Neural crest cell (in vitro differentiated cells): ENCODE results near the gene MAGEB6B. TPM values are rescaled to one million over a fixed set of nuclear protein-coding genes. Genes with fewer than 3 reads are reported as not detected.
"Not testable (repeated sequence)": the region's sequence is repeated elsewhere in the genome, so short reads cannot be mapped to it uniquely, and the experiment has no call there.

Experiments
- DNase-seq: peaks from one replicate; pipeline ENCODE4 v3.0.0; 2021; ENCODE audit warnings: low read depth, mixed read lengths, low spot score
- H3K27ac Mint-ChIP-seq: one replicate; pipeline ENCODE4 v1.8.0; 2021; ENCODE audit warnings: mild to moderate bottlenecking, mixed read lengths; ENCODE audit not compliant: unreplicated experiment
- H3K27me3 Mint-ChIP-seq: 2 replicates; pipeline ENCODE4 v1.8.0; 2021; ENCODE audit warnings: low read depth, mild to moderate bottlenecking, mixed read lengths
- H3K36me3 Mint-ChIP-seq: 2 replicates; pipeline ENCODE4 v1.8.0; 2021; ENCODE audit warnings: low read depth, mild to moderate bottlenecking, mixed read lengths
- H3K4me1 Mint-ChIP-seq: 2 replicates; pipeline ENCODE4 v1.8.0; 2021; ENCODE audit warnings: mixed read lengths
- H3K4me3 Mint-ChIP-seq: one replicate; pipeline ENCODE4 v1.8.0; 2021; ENCODE audit warnings: mild to moderate bottlenecking, mixed read lengths
- H3K9me3 Mint-ChIP-seq: 2 replicates; pipeline ENCODE4 v1.8.0; 2021; ENCODE audit warnings: mixed read lengths
- long read RNA-seq: library from polyadenylated mRNA; unstranded; transcript quantifications from one replicate; pipeline ENCODE4 v2.0.0, GENCODE V29; 2020
- total RNA-seq: library from RNA; stranded (reverse); gene quantifications from 2 replicates; pipeline ENCODE4 v1.2.1, GENCODE V29; 2021
- TF ChIP-seq, protein P1 (sequence below): fragments of 200-600 bp; sonication (generic); conservative IDR thresholded peaks from 2 replicates; pipeline ENCODE4 v1.5.0; 2021; ENCODE audit warnings: antibody characterized with exemption, mild to moderate bottlenecking

Gene MAGEB6B, protein sequence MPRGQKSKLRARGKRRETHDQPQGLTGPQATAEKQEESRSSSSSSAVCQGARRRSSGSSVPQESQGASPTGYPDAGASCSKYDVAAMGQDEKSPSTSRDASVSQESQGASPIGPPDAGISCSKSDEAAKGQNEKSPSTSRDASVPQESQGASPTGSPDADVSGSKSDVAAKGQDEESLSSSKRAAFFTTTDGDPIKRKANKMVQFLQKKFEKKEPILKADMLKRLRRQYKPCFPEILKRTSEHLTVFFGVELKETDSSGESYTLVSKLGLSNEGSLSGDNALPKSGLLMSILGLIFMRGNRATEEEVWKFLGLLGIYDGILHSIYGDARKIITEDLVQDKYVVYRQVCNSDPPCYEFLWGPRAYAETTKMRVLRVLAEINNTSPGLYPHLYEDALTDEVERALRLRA
- not detected in 2 replicates for total RNA-seq
- long read RNA-seq: 0 reads

- Mint-ChIP-seq H3K36me3 (no peaks in the 10 kb centered on the region), H3K9me3 (peaks cover 7% of the 10 kb centered on the region), H3K4me1 (no peaks in the 10 kb centered on the region), H3K27ac (no peak within 1 kb of the TSS), H3K27me3 (no peaks in the 10 kb centered on the region), H3K4me3 (no peak within 1 kb of the TSS)
- TF ChIP-seq, protein P1, sequence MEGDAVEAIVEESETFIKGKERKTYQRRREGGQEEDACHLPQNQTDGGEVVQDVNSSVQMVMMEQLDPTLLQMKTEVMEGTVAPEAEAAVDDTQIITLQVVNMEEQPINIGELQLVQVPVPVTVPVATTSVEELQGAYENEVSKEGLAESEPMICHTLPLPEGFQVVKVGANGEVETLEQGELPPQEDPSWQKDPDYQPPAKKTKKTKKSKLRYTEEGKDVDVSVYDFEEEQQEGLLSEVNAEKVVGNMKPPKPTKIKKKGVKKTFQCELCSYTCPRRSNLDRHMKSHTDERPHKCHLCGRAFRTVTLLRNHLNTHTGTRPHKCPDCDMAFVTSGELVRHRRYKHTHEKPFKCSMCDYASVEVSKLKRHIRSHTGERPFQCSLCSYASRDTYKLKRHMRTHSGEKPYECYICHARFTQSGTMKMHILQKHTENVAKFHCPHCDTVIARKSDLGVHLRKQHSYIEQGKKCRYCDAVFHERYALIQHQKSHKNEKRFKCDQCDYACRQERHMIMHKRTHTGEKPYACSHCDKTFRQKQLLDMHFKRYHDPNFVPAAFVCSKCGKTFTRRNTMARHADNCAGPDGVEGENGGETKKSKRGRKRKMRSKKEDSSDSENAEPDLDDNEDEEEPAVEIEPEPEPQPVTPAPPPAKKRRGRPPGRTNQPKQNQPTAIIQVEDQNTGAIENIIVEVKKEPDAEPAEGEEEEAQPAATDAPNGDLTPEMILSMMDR: no peak
- no peak for DNase-seq
These were observed at the start of gene MAGEB6B for GRCh38 chrX:26160301-26160700. Gene MAGEB6B, plus strand, starts transcription at chrX:26160601. Its CDS starts 0 bp downstream, at chrX:26160601.

GRCh38 chrX:26138274-26138673 lies 22.1 kb upstream of the MAGEB6B start, which contains the start of gene MAGEB18:
Gene MAGEB18, plus strand, starts transcription at chrX:26138343. Its CDS starts 643 bp downstream, at chrX:26138986.
- TF ChIP-seq, protein P1: no peak
- H3K4me3 Mint-ChIP-seq: no peak within 1 kb of the TSS
- no peak within 1 kb of the TSS for H3K27ac Mint-ChIP-seq
- no peak for DNase-seq
- no peaks in the 10 kb centered on the region for H3K4me1 Mint-ChIP-seq
- peaks cover 16% of the 10 kb centered on the region for H3K9me3 Mint-ChIP-seq
- no peaks in the 10 kb centered on the region for H3K36me3 Mint-ChIP-seq
- H3K27me3 Mint-ChIP-seq: no peaks in the 10 kb centered on the region

GRCh38 chrX:26146024-26146423 lies 14.4 kb upstream of the MAGEB6B start:
- Mint-ChIP-seq H3K9me3 (no peaks in the 10 kb centered on the region), H3K4me1 (no peaks in the 10 kb centered on the region), H3K27me3 (no peaks in the 10 kb centered on the region), H3K36me3 (no peaks in the 10 kb centered on the region), H3K27ac (no peak overlapping the region), H3K4me3 (no peak overlapping the region)
- TF ChIP-seq, protein P1: no peak
- DNase-seq: no peak

DNA sequence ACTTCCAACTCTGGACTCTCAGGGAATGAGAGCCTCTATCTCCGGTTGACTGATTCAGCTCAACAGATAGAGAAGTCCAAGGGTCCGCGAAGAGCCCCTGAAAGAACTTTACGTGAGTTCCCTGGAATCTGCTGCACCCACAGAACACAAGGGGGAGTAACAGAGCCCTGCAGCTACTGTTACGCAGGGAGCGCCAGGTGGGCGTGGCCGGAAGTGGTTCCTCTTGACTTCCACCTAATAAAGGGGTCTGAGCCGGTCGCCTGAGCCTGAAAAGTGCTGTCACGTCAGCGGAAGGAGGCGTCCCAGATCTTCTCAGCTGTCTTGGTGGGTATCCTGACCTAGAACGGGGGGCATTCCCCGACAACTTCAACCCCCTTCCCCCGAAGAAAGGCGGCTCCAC lies 31.8 kb downstream of the MAGEB6B start, which contains the start of gene MAGEB6:
Gene MAGEB6, plus strand, starts transcription at position 237 of the 400 bp plus-strand sequence. CDS start 1,407 bp downstream, outside the sequence.
- H3K9me3 Mint-ChIP-seq: no peaks in the 10 kb centered on the region
- TF ChIP-seq, protein P1: no peak
- no peaks in the 10 kb centered on the region for H3K36me3 Mint-ChIP-seq
- no peak within 1 kb of the TSS for H3K4me3 Mint-ChIP-seq
- no peak within 1 kb of the TSS for H3K27ac Mint-ChIP-seq
- H3K4me1 Mint-ChIP-seq: no peaks in the 10 kb centered on the region
- no peak for DNase-seq
- H3K27me3 Mint-ChIP-seq: no peaks in the 10 kb centered on the region

DNA sequence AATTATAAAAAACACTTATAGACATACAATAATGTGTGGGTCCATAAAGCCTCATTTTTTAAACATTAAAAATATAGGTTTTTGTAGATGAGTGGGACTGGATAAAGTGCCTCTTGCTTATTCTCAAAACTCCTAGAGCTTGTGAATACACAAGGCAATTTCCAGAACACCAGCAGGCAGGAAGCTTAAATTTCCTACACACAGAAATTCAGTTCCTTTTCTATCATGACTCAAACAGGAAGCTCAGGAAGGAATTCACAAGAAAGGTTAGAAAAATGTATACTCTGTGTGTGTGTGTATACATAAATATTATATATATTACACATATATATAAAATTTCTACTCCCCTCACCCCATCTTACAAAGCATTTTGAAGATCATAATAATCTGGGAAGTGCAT lies 43.2 kb downstream of the MAGEB6B start:
- TF ChIP-seq, protein P1: no peak
- Mint-ChIP-seq H3K4me1 (no peaks in the 10 kb centered on the region), H3K27ac (no peak overlapping the region), H3K27me3 (no peaks in the 10 kb centered on the region), H3K36me3 (no peaks in the 10 kb centered on the region), H3K9me3 (peaks cover 22% of the 10 kb centered on the region), H3K4me3 (no peak overlapping the region)
- no peak for DNase-seq

GRCh38 chrX:26204717-26205116 lies 44.3 kb downstream of the MAGEB6B start:
- H3K9me3 Mint-ChIP-seq: peaks cover 22% of the 10 kb centered on the region
- not testable (repeated sequence) for H3K27ac Mint-ChIP-seq, H3K4me3 Mint-ChIP-seq, H3K4me1 Mint-ChIP-seq, H3K36me3 Mint-ChIP-seq, H3K27me3 Mint-ChIP-seq, DNase-seq
